NCI-H748 treated with DMSO at 0.1 percent for 48 hours (cell line): ENCODE measurements around the gene STXBP6.

ENCODE experiments used
- DNase-seq: peaks from one replicate; lab custom pipeline; 2025; lab: John Stamatoyannopoulos, UW

Gene STXBP6

DNA sequence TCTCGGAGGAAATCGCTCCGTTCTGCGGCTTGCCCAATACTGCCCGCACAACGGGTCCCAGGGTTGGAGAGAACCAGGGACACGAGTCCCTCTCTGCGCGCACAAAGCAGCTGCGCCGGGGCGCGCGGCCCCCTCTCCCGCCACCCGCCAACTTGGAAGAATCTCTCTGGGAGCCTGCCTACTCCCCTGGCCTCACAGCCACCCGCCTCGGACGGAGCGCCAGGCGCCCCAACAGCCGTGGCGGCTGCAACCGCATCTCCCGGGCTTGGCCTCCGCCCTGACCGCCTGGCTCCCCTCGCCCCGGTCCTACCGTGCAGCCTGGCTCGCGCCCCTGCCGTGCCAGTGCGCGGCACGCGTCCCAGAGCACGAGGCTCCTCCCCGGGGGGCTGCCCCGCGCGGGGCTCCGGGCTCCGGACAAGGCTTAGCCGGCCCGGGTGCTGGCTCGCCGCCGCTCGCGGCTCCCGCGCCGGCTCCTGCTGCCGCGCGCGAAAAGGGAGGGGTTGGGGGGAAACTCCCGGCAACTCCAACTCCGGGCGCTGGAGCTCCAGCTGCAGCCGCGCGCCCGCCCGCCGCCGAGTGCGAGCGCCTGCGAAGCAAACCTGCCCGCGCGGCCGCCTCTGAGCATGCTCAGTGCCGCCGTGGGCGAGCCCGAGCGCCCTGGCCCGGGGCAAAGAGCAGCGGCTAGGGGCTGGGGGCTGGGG, at the start of gene STXBP6:
Gene STXBP6, minus strand, starts transcription at position 580 of the 701 bp plus-strand sequence. CDS start 75,329 bp downstream, outside the sequence.
- DNase-seq: peak; percentile 32

DNA sequence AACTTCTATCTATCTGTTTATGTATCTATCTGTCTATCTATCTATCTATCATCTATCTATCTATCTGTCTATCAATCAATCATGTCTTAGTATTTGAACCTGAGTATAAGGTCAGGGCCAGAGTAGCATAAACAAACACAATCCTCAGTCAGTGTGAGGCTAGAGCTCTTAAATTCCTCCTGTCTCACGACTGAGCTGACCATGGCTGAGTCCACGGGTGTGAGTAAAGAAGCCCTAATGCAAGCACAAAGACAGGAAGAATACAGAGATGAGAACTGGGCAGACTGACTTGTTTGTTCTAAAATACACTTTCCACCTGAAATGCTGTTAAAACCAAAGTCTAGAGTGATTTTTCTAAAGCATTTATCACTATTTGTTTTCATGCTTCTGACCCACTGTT, 47.2 kb upstream of the STXBP6 start:
- no peak for DNase-seq

DNA sequence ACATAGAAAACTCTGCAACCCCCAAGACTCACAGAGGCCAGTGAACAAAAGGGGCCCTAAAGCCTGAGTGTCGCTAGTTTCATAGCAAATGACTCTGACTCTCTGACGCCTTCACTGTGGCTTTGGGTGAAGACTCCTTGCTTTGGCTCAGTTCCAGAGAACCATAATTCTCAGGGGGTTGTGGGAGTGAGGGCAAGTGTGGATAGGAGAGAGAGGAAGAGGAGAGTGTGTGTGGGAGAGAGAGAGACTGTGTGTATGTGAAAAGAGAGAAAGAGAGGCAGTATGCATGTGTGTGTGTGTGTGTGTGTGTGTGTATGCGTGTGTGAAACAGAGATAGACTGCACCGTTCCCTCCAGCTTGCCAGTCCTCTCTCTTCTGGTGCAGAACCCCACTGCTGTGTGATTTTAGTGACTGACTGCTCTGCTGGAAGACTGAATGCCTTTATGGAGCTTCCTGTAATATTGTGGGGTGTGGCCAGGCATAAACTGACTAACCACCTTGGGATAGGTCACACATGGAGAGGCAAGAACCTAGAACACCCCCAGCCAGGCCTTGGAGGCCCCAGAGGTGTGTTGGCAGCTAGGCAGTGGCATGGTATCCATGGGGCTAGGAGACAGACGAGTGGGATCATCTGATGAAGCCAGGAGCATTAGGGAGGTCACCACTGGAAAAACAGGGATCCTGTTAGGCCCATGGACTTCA, 45.9 kb upstream of the STXBP6 start:
- no peak for DNase-seq

DNA sequence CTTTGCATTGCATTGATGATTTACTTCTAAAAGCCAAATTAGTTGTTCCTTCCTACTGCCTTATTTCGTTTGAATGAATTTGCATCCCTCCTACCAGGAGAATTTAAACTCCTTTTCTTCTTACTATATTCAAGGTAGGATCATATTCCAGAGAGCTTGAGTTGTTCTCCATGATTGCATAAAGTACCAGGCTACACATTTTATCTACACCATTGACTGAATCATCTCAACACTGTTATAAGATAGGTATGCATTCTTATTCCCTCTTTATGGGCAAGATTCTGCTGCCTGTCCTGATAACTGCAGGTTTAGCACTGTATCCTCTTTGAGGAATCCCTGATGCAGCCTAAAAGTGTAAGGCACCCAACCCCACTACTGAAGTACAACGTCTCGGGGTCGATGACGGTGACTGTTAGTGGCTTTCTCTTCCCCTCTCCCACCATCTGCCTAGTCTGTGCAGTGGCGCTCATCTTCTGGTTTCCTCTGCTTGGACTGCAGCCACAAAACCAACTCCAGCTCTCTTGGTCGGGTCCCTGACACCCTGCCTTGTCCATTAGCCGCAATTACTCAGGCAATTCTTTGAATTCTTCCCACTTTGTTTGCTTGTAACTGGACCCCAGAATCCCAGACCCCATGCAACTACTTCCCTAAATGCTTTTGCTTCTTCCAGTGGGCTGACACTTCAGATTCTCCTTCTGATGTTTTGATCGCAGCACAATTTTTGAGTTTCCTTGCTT, 44.4 kb upstream of the STXBP6 start:
- no peak for DNase-seq

DNA sequence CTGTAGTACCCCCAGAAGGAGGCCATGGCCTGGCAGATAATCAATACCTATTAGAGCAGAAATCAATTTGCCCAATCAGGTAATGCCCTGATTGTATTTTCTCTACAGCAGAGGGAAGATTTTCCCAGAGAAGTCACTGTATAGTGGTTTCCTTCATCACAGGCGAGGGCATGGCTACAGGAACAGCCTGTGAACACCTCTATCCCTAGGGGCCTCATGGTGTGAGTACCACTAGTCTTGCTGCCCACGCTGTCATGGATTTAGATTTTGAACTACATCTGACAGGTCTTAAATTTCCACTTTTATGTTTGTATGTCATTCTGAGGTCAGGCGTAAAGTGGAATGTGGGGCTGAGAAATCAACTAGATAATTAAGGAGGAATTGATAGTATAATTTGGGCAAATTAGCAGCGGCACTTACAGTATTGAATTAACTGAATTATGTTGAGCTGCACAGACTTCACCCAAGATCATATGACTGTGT, 42.4 kb upstream of the STXBP6 start:
- peak; percentile 34 for DNase-seq

DNA sequence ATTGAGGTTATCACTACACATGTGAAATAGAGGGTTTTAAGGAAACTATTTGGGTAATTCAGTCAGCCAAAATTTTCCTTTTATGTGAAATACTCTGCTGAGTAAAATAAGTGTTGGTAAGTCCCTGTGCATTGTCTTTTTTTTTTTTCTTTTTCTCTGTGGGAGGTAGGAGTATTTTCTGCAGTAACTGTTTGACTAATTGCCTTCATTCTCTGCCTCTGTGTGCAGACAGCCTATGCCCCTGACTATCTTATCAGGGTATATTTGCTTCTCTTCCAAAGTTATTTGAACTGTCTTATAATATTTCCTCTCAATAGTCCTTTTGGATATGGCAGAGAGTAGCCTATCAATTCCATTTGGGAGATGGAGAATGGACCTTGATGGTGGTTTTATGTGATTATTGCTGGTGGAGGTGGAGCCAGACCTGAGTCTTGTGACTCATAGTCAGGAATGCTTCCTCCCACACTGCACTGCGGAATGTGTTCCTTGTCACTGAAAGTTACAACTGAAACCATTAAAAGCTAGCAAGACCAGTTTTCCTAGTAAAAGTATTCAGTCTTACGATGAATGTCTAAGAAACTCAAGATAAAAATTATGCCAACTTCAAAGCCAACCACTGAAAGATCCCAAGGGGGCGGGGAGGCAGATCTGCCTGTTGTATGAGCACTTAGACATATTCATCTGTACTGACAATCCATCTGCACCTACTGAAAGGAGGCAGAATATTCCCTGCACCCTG, 40.9 kb upstream of the STXBP6 start:
- DNase-seq: no peak

DNA sequence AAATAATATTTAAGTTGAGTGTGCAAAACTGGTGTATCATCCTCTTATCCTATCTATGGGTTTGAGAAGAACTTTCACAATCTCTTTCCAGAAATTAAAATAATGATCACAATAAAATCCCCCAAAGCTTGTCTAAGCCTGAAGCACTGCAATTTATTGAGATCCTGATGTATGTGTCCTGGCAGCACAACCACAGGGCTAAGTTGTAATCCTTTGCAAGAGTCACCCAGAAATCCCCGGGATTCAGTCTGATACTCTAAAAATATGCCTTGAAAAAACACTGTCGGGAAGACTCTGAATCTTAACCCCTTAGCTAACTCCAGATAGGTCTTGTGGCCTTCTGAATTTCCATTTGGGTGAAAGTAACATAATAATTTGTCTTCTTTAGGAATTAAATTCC, 40.3 kb upstream of the STXBP6 start:
- DNase-seq: no peak

DNA sequence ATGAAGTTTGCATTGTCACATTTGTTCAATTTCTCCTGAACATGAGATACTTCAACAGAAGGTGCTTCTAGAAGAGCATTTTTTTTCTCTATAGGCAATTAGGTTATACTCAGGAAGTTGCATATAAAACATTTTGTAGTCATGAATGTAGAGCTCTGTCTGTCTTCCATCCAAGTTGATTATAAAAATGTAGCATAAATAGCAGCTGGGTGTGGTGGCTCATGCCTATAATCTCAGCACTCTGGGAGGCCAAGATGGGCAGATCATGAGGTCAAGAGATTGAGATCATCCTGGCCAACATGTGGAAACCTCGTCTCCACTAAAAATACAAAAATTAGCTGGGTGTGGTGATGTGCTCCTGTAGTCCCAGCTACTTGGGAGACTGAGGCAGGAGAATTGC, 39.5 kb upstream of the STXBP6 start:
- no peak for DNase-seq

DNA sequence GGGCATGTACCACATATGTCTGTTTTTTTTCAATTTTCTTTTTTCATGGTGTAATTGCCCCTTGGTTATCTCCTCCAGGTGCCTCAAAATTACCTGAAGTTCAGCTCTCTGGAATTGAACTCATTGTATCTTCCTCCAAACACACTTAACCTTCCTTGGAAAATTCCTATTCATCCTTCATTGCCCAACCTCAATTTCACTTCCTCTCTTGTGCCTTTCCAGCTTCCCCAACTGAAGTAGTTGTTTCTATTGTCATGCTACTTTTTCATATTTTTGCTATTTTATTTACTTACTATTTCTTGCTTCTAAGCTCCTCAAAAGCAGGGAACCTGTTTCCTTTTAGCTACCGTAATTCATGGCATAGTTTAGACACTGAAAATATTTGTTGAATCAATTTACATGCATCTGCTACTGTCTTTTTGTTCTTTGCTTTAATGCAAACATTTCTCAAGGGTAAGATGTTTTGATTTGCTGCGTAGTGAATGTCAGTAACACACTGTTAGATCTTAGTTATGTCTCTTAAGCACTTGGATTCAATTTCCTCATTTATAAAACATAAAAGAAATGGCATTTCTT, 37.0 kb upstream of the STXBP6 start:
- DNase-seq: no peak

DNA sequence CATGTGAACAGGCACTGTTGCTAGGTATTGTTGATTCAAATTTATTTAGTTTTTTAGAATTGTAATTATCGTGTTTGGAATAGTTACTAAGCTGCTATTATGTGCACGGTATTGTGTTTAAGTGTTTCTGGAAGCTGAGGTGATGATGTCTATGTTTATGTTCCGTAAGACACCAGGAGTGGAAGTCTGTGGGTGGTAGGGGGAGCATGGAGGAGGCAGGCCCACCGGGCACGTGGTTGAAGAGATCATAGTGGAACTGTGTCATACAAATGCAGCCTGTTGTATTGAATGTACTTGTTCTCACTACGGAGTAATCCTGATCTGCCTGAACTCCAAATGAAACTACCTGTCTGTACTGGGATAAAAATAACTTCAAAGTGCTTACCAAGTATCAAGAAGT, 36.1 kb upstream of the STXBP6 start:
- DNase-seq: peak; percentile 18

DNA sequence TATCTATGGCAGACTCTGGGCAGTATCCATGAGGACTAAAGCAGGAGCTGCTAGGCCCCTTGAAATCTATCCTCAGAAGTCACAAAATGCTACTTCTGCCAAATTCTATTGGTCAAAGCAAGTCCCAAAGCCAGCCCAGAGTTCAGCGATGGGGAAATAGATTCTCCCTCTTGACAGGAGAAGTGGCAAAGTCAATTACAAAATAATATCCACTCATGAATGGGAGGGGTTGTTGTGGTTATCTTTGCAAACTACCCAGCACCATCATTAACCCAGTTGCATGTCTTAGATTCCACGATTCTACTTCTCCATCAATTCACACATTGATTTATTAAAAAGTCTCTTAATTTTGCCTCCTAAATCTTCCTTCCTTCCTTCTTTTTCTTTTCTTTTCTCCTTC, 30.7 kb upstream of the STXBP6 start:
- DNase-seq: no peak

DNA sequence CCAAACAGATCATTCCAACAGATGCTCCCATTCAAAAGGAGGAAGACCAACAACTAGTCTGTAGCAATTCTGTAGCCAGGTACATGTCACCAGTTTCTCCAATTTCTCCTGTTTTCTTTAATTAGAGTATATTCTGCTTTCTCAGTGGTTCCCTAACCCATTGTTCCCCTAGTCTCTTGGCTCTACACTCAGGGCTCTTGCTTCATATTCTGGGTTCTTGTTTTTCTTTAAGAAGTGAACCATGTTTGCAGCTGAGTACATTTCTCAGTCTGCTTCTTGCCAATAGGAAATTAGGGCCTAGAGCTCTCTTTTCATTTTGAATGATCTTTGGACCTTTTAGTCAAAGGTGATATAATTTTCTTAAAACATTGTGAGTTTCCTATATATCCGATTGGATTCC, 29.4 kb upstream of the STXBP6 start:
- no peak for DNase-seq

DNA sequence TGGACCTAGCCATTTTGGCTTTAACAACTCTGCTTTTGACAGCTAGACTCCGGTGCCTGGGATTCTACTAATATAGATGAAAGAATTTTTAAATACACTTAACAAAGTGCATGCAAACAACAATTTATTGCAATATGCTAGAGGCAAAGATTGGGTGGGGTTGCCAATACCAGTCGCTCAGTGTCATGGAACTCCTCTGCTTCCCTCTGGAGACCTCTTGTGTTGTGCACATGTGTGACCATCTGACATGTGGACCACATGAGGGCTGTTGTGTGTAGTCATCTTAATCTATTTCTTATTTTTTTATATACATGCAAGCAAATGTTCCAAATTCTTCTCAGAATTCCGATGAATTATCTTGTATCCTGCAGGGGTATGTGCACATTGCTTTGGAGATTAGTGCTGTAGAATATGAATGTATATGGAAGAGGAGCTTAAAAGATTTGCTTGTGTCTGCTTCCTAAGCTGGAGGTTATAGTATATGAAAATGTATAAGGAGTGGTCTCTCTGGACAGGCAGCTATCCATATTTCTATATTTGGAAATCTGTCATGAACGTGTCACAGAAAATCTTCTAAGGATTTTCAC, 24.2 kb upstream of the STXBP6 start:
- DNase-seq: no peak

DNA sequence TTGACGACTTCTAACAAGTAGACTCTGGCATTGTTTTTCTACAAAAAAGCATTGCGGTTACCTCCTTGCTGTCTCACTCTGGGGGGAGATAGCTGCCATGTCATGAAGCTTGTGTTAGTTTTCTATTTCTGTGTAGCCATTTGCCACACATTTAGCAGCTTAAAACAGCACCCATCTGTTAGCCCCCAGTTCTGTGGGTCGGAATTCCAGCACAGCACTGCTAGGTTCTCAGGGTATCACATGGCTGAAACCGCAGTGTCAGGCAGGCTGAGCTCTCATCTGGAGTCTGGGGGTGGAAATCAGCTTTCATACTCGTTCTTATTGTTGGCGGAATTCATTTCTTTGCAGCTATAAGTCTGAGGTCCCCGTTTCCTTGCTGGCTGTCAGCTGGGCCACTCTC, 19.9 kb upstream of the STXBP6 start:
- no peak for DNase-seq

DNA sequence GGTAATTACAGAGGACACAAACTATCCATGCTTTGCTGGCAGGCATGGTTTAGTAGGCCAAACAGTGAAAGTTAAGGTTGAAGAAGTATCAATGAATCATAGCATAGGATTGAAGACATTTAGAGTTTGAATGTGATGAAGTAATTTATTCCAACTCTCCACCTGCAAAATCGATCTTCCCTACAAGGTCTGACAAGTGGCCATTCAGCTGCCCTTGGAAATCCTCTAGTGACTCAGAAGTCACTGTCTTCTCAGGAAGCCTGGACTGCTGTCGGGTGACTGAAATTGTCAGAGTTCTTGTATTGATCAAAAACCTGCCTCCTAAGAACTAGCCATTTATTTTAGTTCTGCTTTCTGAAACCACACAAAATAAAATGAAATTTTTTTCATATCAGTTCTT, 17.7 kb upstream of the STXBP6 start:
- no peak for DNase-seq

DNA sequence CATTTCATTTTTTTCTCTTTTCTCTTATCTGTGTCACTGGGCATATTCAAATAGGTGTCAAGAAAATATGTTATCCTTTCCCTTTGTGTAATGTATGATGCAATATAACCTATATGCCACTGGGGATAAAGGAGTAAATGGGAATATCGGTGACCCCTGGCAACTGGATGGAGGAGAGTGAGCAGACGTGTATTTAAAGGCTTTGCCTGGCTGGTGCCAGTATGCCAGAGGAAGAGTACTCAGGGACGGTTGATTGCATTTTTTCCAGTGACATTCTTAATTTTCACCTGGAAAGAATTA, 12.0 kb upstream of the STXBP6 start:
- DNase-seq: no peak

DNA sequence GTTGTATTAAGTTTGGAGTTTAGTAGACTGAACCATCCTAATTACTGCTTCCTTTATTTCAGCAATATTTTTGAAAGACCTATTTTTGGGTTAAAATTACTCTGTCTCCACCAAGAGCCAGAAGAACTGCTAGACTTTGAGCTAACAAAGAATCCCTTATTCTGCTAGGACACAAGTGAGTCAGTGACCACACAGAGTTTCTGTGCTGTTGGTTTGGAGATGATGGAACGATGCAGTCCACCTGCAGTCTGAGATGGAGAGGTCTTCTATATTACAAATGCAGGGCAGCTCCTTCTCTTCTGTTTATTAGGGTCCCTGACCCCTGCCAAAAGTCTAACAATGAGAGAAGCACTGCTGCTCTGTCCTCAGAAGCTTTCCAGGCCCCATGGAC, 6.7 kb upstream of the STXBP6 start:
- DNase-seq: no peak

DNA sequence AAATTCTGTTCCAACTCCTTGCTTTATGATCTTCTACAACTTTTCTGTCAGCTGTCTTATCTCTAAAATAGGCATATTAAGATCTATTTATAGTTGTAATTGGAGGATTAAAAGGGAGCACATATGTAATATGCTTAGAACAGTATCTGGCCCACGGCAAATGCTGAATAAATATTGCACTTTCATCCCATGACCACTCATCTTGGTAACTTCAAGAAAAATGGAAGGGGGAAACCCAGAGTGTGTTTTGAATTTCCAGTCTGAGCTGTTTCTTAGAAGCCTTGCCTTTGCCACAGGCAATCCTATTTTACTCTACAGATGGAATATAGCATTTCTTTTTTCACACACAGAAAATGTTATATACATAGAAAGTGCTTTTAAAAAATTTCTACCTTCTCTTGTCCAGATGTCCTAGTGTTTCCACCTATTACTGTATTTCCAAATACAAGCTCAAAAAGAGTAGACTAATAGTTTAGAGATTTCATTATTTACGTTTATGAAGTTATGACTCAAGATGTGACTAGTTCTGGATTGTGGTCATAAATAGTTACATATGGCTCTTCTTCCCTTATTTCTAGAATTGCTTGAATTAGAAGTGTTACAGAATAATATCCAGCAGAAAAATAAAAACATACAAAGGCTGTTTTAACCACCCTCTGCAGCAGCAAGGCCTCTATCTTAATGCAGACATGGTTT, 6.2 kb upstream of the STXBP6 start:
- no peak for DNase-seq

DNA sequence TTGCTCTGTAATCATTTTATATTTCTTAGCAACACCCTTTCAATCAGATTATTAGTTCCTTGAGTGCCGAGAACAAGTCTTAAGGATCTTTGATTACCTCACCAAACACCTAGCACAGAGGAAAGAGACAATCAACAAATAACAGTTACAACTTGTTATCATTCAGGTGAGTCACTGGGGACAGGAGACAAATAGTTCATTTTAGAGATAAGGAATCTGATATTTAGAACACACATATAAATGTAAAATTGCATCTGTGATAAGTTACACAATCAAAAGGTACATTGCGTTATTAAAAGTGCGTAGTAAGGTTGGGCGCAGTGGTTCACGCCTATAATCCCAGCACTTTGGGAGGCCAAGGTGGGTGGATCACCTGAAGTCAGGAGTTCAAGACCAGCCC, 5.1 kb upstream of the STXBP6 start:
- no peak for DNase-seq

DNA sequence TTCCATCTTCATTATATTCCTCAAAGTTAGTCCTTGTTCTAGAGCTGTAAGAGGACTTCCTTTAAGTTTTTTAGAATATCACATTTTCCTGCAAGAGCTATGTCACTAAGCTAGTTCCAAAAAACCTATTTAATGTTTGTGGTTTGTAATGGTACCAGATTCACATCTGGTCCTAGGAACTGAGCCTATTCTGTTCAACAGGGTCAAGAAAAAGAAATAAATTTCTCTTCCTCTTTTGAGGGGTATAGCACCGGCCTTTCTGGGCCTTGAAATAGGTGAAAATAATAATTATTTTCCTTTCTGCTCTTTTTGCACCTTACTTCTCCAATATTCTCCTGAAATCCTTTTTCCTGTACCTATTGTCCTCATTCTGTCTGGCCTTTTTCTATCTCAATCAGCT, 3.6 kb upstream of the STXBP6 start:
- no peak for DNase-seq

DNA sequence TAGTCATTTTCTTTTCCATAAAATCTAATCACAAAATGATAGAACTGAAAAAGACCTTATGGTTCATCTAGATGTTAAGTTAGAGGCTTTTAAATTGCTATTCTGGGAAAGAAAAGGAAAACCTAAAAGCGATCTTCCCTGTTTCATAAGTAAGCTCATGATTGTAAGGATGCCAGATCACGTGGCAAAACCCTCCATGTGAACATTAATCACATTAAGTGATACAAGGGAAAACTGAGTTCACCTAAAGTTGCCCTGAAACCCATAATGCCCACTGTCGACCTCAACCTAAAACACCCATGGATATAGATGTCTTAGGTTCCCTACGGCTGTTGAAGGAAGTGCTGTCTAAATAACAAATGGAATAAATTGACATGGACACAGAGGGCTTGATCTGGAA, 3.0 kb upstream of the STXBP6 start:
- no peak for DNase-seq
